NB4 (cell line): Measurements from ENCODE around the gene TMC7.
"Not testable (repeated sequence)": the region's sequence is repeated elsewhere in the genome, so short reads cannot be mapped to it uniquely, and the experiment has no call there.

Experiments
- DNase-seq: peaks from one replicate; pipeline ENCODE4 v3.0.0; 2010; ENCODE audit warnings: low read depth
- H3K4me3 ChIP-seq: one replicate; pipeline ENCODE4 v1.5.1; 2011; ENCODE audit warnings: mild to moderate bottlenecking, low read depth, low read length, moderate library complexity
- MYC ChIP-seq: IDR thresholded peaks from 2 replicates; pipeline ENCODE4 v1.6.1; 2011; ENCODE audit warnings: low read depth, low read length
- POLR2A ChIP-seq: IDR thresholded peaks from 2 replicates; pipeline ENCODE4 v1.6.1; 2011; ENCODE audit warnings: mild to moderate bottlenecking; ENCODE audit not compliant: insufficient read length; ENCODE audit errors: extremely low read depth
- TF ChIP-seq, protein P1 (sequence below): IDR thresholded peaks from 2 replicates; pipeline ENCODE4 v1.6.1; 2011; ENCODE audit warnings: low read depth, low read length
- TF ChIP-seq, protein P2 (sequence below): IDR thresholded peaks from one replicate; pipeline ENCODE4 v1.5.1; 2012; ENCODE audit warnings: low read depth, low read length

TMC7 gene

DNA sequence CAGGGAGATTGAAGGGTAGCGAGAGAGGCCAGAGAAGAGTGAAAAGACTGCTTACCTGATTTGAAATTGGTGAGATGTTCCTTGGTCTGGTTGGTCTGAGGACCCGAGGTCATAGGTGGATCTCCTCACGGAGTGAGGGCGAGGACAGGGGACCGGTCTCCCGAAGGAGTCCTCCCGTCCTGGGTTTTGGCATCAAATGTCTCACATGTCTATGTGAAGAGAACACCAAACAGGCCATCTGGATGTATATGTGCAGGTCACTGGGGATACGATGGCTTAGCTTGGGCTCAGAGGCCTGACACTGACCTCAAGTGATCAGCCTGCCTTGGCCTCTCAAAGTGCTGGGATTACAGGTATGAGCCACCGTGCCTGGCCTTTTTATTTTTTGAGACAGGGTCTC, 13.3 kb downstream of the TMC7 start:
- not testable (repeated sequence) for DNase-seq, H3K4me3 ChIP-seq

DNA sequence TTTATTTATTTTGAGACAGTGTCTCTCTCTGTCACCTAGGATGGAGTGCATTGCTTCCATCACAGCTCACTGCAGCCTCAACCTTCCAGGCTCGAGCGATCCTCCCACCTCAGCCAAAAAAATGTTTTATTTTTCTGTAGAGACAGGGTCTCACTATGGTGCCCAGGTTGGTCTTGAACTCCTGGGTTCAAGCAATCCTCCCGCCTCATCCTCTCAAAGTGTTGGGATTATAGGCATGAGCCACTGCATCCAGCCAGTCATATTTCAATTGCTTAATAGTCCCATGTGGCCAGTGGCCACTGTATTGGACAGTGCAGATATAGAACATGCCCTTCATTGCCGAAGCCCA, 15.3 kb downstream of the TMC7 start:
- no peak for DNase-seq
- H3K4me3 ChIP-seq: no peak overlapping the region

DNA sequence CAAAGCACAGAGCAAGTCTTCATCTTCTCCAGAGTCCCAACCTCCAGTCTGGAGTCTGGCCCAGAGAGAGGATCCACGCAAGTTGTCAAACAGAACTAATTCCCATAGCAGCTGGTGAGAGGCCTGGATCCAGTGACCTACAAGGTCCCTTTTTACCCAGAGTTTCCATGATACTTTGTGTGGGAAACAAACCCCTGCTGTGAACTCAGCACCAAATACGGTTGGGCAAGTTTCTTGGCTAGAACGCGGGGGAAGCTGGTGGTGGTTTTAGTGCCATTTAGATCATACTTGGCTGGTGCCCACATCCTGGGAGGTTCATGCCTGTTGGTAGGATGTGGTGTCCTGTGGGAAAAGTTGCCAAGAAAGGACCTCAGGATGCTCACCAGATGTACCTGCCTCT, 18.1 kb downstream of the TMC7 start:
- no peak for TF ChIP-seq MYC
- TF ChIP-seq, protein P1, sequence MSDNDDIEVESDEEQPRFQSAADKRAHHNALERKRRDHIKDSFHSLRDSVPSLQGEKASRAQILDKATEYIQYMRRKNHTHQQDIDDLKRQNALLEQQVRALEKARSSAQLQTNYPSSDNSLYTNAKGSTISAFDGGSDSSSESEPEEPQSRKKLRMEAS: no peak
- TF ChIP-seq POLR2A: no peak
- TF ChIP-seq, protein P2, sequence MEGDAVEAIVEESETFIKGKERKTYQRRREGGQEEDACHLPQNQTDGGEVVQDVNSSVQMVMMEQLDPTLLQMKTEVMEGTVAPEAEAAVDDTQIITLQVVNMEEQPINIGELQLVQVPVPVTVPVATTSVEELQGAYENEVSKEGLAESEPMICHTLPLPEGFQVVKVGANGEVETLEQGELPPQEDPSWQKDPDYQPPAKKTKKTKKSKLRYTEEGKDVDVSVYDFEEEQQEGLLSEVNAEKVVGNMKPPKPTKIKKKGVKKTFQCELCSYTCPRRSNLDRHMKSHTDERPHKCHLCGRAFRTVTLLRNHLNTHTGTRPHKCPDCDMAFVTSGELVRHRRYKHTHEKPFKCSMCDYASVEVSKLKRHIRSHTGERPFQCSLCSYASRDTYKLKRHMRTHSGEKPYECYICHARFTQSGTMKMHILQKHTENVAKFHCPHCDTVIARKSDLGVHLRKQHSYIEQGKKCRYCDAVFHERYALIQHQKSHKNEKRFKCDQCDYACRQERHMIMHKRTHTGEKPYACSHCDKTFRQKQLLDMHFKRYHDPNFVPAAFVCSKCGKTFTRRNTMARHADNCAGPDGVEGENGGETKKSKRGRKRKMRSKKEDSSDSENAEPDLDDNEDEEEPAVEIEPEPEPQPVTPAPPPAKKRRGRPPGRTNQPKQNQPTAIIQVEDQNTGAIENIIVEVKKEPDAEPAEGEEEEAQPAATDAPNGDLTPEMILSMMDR: no peak
- no peak overlapping the region for H3K4me3 ChIP-seq
- peak; percentile 34 for DNase-seq

More for the DNA sequence above, 15.3 kb downstream of the TMC7 start:
- TF ChIP-seq, protein P2: no peak
- TF ChIP-seq MYC (no peak), POLR2A (no peak)
- TF ChIP-seq, protein P1: no peak

DNA sequence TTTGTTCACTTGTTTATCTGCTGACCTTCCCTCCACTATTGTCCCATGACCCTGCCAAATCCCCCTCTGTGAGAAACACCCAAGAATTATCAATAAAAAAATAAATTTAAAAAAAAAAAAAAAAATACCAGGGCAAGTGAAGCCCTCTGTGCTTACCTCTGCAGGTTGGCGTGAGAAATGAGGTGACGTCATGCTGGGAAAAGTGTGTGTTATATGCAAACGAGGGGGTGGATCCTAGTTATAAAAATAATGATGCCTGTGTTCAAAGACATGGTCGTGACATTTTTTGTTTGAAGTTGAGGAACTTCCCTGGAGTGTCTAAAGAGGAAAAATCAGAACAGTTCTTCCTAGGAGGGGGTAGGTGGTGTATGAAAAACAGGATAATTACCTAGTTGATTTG, 20.2 kb downstream of the TMC7 start:
- no peak for DNase-seq
- TF ChIP-seq MYC: no peak
- TF ChIP-seq, protein P1: no peak
- TF ChIP-seq POLR2A: no peak
- TF ChIP-seq, protein P2: no peak
- H3K4me3 ChIP-seq: no peak overlapping the region

DNA sequence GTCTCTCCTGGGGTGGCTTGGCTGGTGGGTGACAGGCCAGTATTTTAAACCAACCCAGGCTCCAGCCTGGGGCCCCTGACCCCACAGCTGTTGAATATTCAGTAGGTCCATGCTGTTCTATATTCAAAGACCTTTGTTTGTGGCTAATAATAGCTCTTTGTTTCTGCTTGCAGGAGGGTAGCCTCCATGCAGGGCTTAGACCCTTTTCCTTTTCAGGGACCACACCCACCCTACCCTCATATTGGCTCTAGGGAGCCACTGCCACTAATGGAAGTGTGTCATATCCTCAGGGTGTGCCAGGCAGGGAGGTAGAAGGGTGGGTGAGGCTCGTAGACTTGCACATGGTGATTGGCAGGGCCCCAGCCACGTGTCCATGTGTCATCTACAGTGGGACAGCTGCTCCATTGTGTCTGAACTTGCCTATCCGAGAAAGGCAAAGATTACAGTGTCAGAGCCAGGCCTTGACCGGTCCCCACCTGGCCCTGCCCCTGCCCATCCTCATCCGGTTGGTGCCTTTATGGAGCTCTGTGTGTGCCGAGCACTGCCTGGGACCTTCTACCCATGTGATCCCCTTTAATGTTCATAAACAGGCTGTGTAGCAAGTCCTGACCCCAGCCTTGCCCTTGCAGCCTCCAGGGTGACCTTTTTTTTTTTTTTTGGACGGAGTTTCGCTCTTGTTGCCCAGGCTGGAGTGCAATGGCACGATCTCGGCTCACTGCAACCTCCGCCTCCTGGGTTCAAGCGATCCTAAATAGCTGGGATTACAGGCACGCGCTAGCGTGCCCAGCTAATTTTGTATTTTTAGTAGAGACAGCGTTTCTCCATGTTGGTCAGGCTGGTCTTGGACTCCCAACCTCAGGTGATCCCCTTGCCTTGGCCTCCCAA, 22.1 kb downstream of the TMC7 start:
- no peak for DNase-seq
- no peak overlapping the region for H3K4me3 ChIP-seq
- TF ChIP-seq, protein P1: no peak
- TF ChIP-seq, protein P2: no peak
- TF ChIP-seq POLR2A: no peak

DNA sequence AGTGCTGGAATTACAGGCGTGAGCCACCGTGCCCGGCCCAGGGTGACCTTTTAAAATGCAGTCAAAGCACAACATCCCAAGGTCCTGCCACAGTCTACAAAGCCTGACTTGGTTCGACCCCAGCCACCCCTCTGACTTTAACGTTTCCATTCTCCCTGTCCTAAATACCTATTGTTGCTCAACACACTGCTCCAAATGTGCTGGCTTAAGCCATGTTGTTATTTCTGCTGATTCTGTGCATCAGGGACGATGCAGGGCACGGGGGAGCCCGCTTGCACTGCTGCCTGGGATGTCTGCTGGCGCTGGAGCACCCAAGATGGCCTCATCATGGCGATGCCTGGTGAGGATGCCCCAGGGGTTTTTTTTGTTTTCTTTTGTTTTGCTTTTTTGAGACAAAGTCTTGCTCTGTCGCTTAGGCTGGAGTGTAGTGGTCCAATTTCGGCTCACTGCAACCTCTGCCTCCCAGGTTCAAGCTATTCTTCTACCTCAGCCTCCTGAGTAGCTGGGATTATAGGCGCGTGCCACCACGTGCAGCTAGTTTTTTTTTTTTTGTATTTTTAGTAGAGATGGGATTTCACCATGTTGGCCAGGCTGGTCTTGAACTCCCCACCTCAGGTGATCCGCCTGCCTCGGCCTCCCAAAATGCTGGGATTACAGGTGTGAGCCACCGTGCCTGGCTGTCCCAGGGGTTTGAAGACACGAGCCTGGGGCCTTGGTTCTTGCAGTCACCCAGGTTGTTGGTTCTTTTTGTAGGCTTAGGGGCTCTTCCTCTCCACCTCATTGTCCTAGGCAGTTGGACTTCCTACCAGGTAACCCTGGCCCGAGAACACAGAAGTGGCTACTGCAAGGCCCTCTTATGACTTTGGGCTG, 22.9 kb downstream of the TMC7 start:
- H3K4me3 ChIP-seq: no peak overlapping the region
- no peak for DNase-seq
- TF ChIP-seq MYC: no peak
